CD14-positive monocyte (primary cell): ENCODE results near the gene EPHA7. TPM values are rescaled to one million over a fixed set of nuclear protein-coding genes. Genes with fewer than 3 reads are reported as not detected.

Source experiments
- DNase-seq, 3 donors: peaks; one replicate each; pipeline ENCODE4 v3.0.0-alpha.2; 2011 to 2022
- H2AFZ ChIP-seq: 2 replicates; pipeline ENCODE4 v1.6.0; 2012; ENCODE audit warnings: mild to moderate bottlenecking, low read depth, low read length, inconsistent platforms; ENCODE audit not compliant: insufficient read depth, poor library complexity, severe bottlenecking
- H3K27ac ChIP-seq, 2 donors: 1 replicate in 1 of 2; 2 replicates in 1 of 2; pipeline ENCODE4 v1.5.1; 2012 to 2013; ENCODE audit warnings: low read length in 2 of 2, control low read depth in 1 of 2, inconsistent platforms in 1 of 2, low read depth in 1 of 2, mild to moderate bottlenecking in 1 of 2
- H3K27me3 ChIP-seq, 2 donors: one replicate each; pipeline versions ENCODE4 v1.6.0 to v1.6.1; 2011 to 2013; ENCODE audit warnings: low read length in 2 of 2; ENCODE audit not compliant: control insufficient read depth in 2 of 2, insufficient read depth in 2 of 2
- H3K36me3 ChIP-seq, 2 donors: replicated peaks in 1 of 2; 1 replicate in 1 of 2; 2 replicates in 1 of 2; pipeline versions ENCODE4 v1.5.1 to v1.6.1; 2012 to 2013; ENCODE audit warnings: low read length in 2 of 2, control low read depth in 1 of 2, inconsistent platforms in 1 of 2, mild to moderate bottlenecking in 1 of 2; ENCODE audit not compliant: insufficient read depth in 2 of 2, control insufficient read depth in 1 of 2
- H3K4me1 ChIP-seq, 2 donors: 1 replicate in 1 of 2; 2 replicates in 1 of 2; pipeline versions ENCODE4 v1.5.1 to v1.6.1; 2012 to 2013; ENCODE audit warnings: low read length in 2 of 2, control low read depth in 1 of 2, inconsistent platforms in 1 of 2, mild to moderate bottlenecking in 1 of 2, moderate library complexity in 1 of 2; ENCODE audit not compliant: insufficient read depth in 2 of 2, control insufficient read depth in 1 of 2
- H3K4me2 ChIP-seq: replicated peaks from 2 replicates; pipeline ENCODE3; 2012; ENCODE audit warnings: low read length, moderate library complexity, mild to moderate bottlenecking; ENCODE audit not compliant: poor library complexity, severe bottlenecking; ENCODE audit errors: extremely low read depth
- H3K4me3 ChIP-seq, 3 experiments: fragments of 200-600 bp in 1 of 3; sonication (generic) in 1 of 3; replicated peaks in 1 of 3; 1 replicate in 2 of 3; 2 replicates in 1 of 3; pipeline ENCODE4 v1.5.1; 2011 to 2013; ENCODE audit warnings: low read length in 3 of 3, mild to moderate bottlenecking in 3 of 3, control low read depth in 2 of 3, low read depth in 2 of 3, inconsistent platforms in 1 of 3, moderate library complexity in 1 of 3
- H3K79me2 ChIP-seq: 2 replicates; pipeline ENCODE4 v1.6.0; 2012; ENCODE audit warnings: mild to moderate bottlenecking, control low read depth, inconsistent platforms, low read length, moderate library complexity; ENCODE audit not compliant: insufficient read depth
- H3K9ac ChIP-seq: 2 replicates; pipeline ENCODE4 v1.6.0; 2017; ENCODE audit warnings: low read length, mild to moderate bottlenecking; ENCODE audit not compliant: insufficient read depth, poor library complexity, severe bottlenecking
- H3K9me3 ChIP-seq, 2 donors: replicated peaks in 1 of 2; 1 replicate in 1 of 2; 2 replicates in 1 of 2; pipeline versions ENCODE4 v1.5.1 to v1.6.1; 2012 to 2013; ENCODE audit warnings: low read length in 2 of 2, control low read depth in 1 of 2; ENCODE audit not compliant: control insufficient read depth in 1 of 2, insufficient read depth in 1 of 2
- H4K20me1 ChIP-seq: 2 replicates; pipeline ENCODE4 v1.6.0; 2012; ENCODE audit warnings: mild to moderate bottlenecking, low read length, control low read depth, moderate library complexity; ENCODE audit not compliant: insufficient read depth
- H3K27ac Mint-ChIP-seq, 7 donors: one replicate each; pipeline ENCODE4 v1.8.0; 2020; ENCODE audit warnings: mild to moderate bottlenecking in 7 of 7, mixed read lengths in 7 of 7, moderate library complexity in 6 of 7, inconsistent platforms in 2 of 7
- H3K27me3 Mint-ChIP-seq, 3 donors: one replicate each; pipeline ENCODE4 v1.8.0; 2021 to 2022; ENCODE audit warnings: low read depth in 3 of 3, mild to moderate bottlenecking in 3 of 3, mixed read lengths in 3 of 3, moderate library complexity in 3 of 3, inconsistent platforms in 1 of 3
- H3K36me3 Mint-ChIP-seq, 2 donors: one replicate each; pipeline ENCODE4 v1.8.0; 2020; ENCODE audit warnings: mixed read lengths in 2 of 2, inconsistent platforms in 1 of 2, mild to moderate bottlenecking in 1 of 2
- H3K4me1 Mint-ChIP-seq: one replicate; pipeline ENCODE4 v1.8.0; 2020; ENCODE audit warnings: mild to moderate bottlenecking, mixed read lengths
- H3K4me3 Mint-ChIP-seq, 2 donors: one replicate each; pipeline ENCODE4 v1.8.0; 2020; ENCODE audit warnings: mild to moderate bottlenecking in 2 of 2, mixed read lengths in 2 of 2, moderate library complexity in 1 of 2
- H3K9me3 Mint-ChIP-seq, 7 donors: one replicate each; pipeline ENCODE4 v1.8.0; 2020 to 2022; ENCODE audit warnings: mixed read lengths in 7 of 7, mild to moderate bottlenecking in 6 of 7, moderate library complexity in 6 of 7, inconsistent platforms in 2 of 7
- CTCF ChIP-seq: fragments of 200-600 bp; IDR thresholded peaks from one replicate; pipeline ENCODE4 v1.8.0; 2022; ENCODE audit warnings: antibody characterized with exemption, mild to moderate bottlenecking
- WGBS: methylation state at CpG from one replicate; pipeline ENCODE4 v1.1.5; 2013; ENCODE audit warnings: missing lambda C conversion rate; ENCODE audit not compliant: insufficient coverage; 5-methylcytosine and 5-hydroxymethylcytosine counted together
- intact Hi-C, 2 donors: fragments of 100-400 bp; cut with micrococcal nuclease; formaldehyde crosslinking; loops; one replicate each; pipeline versions ENCODE4 v1.15.0 to v1.15.1; 2023
- polyA plus RNA-seq, 3 donors: library from polyadenylated mRNA; depleted of rRNA in 1 of 3; unstranded in 2 of 3; stranded (reverse) in 1 of 3; fragments of 300-500 nt in 2 of 3; fragments of >200 nt in 1 of 3; fragmentation: Illumina TruSeq in 2 of 3; gene quantifications; 1 replicate in 2 of 3; 2 replicates in 1 of 3; pipeline ENCODE4 v1.2.3, GENCODE V29; 2012 to 2021

EPHA7 gene
- polyA plus RNA-seq, 3 donors, result not detected

GRCh38 chr6:93294879-93295278 is 124.5 kb downstream of the EPHA7 start:
- H3K9ac ChIP-seq, result no peak overlapping the region
- Mint-ChIP-seq H3K27ac (no peak overlapping the region), H3K36me3 (no peaks in the 10 kb centered on the region), H3K27me3 (peaks cover 0 to 3% (median 1%) of the 10 kb centered on the region in 3 donors), H3K4me3 (no peak overlapping the region), H3K4me1 (no peaks in the 10 kb centered on the region), H3K9me3 (peaks cover 0 to 3% (median 0%) of the 10 kb centered on the region in 7 donors)
- no peak overlapping the region for H2AFZ ChIP-seq
- no peak overlapping the region for H3K27ac ChIP-seq
- H3K36me3 ChIP-seq, result no peaks in the 10 kb centered on the region
- H3K4me2 ChIP-seq, result no peak overlapping the region
- no peaks in the 10 kb centered on the region for H3K27me3 ChIP-seq
- H3K9me3 ChIP-seq, result no peaks in the 10 kb centered on the region
- H4K20me1 ChIP-seq, result no peaks in the 10 kb centered on the region
- TF ChIP-seq CTCF, result no peak
- H3K4me1 ChIP-seq, result no peaks in the 10 kb centered on the region
- H3K4me3 ChIP-seq, result no peak overlapping the region
- no peak for DNase-seq
- H3K79me2 ChIP-seq, result no peaks in the 10 kb centered on the region
- intact Hi-C loops, result no loop called here
- 80% methylated on average over 1 of the region's 2 CpGs for WGBS

- H4K20me1 ChIP-seq, result no peaks in the 10 kb centered on the region
- H3K4me3 Mint-ChIP-seq, result no peak overlapping the region
- H3K27me3 Mint-ChIP-seq, result peaks cover 0 to 1% (median 0%) of the 10 kb centered on the region in 3 donors
- H3K9ac ChIP-seq, result no peak overlapping the region
- intact Hi-C loops, result no loop called here
- H3K27ac Mint-ChIP-seq, result no peak overlapping the region
- H3K4me1 ChIP-seq, result no peaks in the 10 kb centered on the region
- no peaks in the 10 kb centered on the region for H3K27me3 ChIP-seq
- 100% methylated on average over 1 of the region's 6 CpGs for WGBS
- no peaks in the 10 kb centered on the region for H3K9me3 ChIP-seq
- DNase-seq, result no peak
- no peak overlapping the region for H3K4me3 ChIP-seq
- no peaks in the 10 kb centered on the region for H3K36me3 Mint-ChIP-seq
- peaks cover 0 to 2% (median 0%) of the 10 kb centered on the region in 7 donors for H3K9me3 Mint-ChIP-seq
- H3K4me2 ChIP-seq, result no peak overlapping the region
- no peaks in the 10 kb centered on the region for H3K79me2 ChIP-seq
- no peak overlapping the region for H3K27ac ChIP-seq
- no peak overlapping the region for H2AFZ ChIP-seq
- no peaks in the 10 kb centered on the region for H3K36me3 ChIP-seq
- TF ChIP-seq CTCF, result no peak
- H3K4me1 Mint-ChIP-seq, result no peaks in the 10 kb centered on the region
These were observed 125.5 kb downstream of the EPHA7 start for GRCh38 chr6:93293872-93294271.
